GM19395 (cell line): ENCODE data around the gene TRIM71.
"Not testable (repeated sequence)": the region's sequence is repeated elsewhere in the genome, so short reads cannot be mapped to it uniquely, and the experiment has no call there.

ENCODE experiments used
- ATAC-seq: cut with Tn5 transposase; IDR thresholded peaks from one replicate; pipeline ENCODE4 v1.9.1; 2021; ENCODE audit warnings: mild to moderate bottlenecking, moderate library complexity; ENCODE audit not compliant: unreplicated experiment

The TRIM71 gene

GRCh38 chr3:32842531-32842931 lies 24.7 kb downstream of the TRIM71 start:
- ATAC-seq: no peak

GRCh38 chr3:32842987-32843386 lies 25.2 kb downstream of the TRIM71 start:
- ATAC-seq: no peak

GRCh38 chr3:32843510-32844321 lies 25.9 kb downstream of the TRIM71 start:
- no peak for ATAC-seq

- no peak for ATAC-seq
Measured at GRCh38 chr3:32844322-32844654, 26.5 kb downstream of the TRIM71 start.

- ATAC-seq: no peak
Measured at GRCh38 chr3:32844914-32845313, 27.1 kb downstream of the TRIM71 start.

GRCh38 chr3:32845546-32845945 lies 27.7 kb downstream of the TRIM71 start:
- not testable (repeated sequence) for ATAC-seq

- ATAC-seq: not testable (repeated sequence)
Measured at GRCh38 chr3:32847045-32847444, 29.2 kb downstream of the TRIM71 start.

GRCh38 chr3:32847528-32847927 lies 29.7 kb downstream of the TRIM71 start:
- no peak for ATAC-seq

- no peak for ATAC-seq
Measured at GRCh38 chr3:32848215-32848614, 30.4 kb downstream of the TRIM71 start.

GRCh38 chr3:32849046-32849445 lies 31.2 kb downstream of the TRIM71 start:
- no peak for ATAC-seq

- no peak for ATAC-seq
Measured at GRCh38 chr3:32850226-32850625, 32.4 kb downstream of the TRIM71 start.

GRCh38 chr3:32850636-32851035 lies 32.8 kb downstream of the TRIM71 start:
- no peak for ATAC-seq

- ATAC-seq: no peak
Measured at GRCh38 chr3:32852146-32852545, 34.3 kb downstream of the TRIM71 start.

GRCh38 chr3:32855350-32855953 lies 37.7 kb downstream of the TRIM71 start:
- ATAC-seq: no peak

- no peak for ATAC-seq
Measured at GRCh38 chr3:32856355-32856889, 38.6 kb downstream of the TRIM71 start.

GRCh38 chr3:32856901-32857507 lies 39.2 kb downstream of the TRIM71 start:
- ATAC-seq: no peak

- no peak for ATAC-seq
Measured at GRCh38 chr3:32857921-32858320, 40.1 kb downstream of the TRIM71 start.

- ATAC-seq: no peak
Measured at GRCh38 chr3:32859604-32860237, 41.9 kb downstream of the TRIM71 start.

- ATAC-seq: no peak
Measured at GRCh38 chr3:32860499-32860898, 42.7 kb downstream of the TRIM71 start.

GRCh38 chr3:32861681-32862080 lies 43.9 kb downstream of the TRIM71 start:
- no peak for ATAC-seq

GRCh38 chr3:32862247-32862935 lies 44.6 kb downstream of the TRIM71 start:
- ATAC-seq: no peak
